SK-N-SH (cell line): ENCODE results near the gene UCK2. TPM values are rescaled to one million over a fixed set of nuclear protein-coding genes. Genes with fewer than 3 reads are reported as not detected.
A peak's percentile ranks its signal among the peaks of the same experiment; 100 is the strongest.

Experiments used
- CTCF ChIA-PET: fragments of 300-600, 350-600 bp; formaldehyde crosslinking; extraction: SDS; loops from one replicate; lab custom pipeline; 2021; lab: Yijun Ruan, JAX
- POLR2A ChIA-PET: fragments of 350-600 bp; sonication (Branson Sonifier 250); formaldehyde crosslinking; extraction: SDS; loops from one replicate; lab custom pipeline; 2020; ENCODE audit warnings: antibody characterized with exemption, inconsistent platforms; lab: Yijun Ruan, JAX
- DNase-seq: peaks from one replicate; pipeline ENCODE4 v3.0.0; 2012
- H2AFZ ChIP-seq: fragments of 200-600 bp; sonication (generic); 2 replicates; pipeline ENCODE4 v1.8.1; 2016; ENCODE audit warnings: antibody characterized with exemption, mild to moderate bottlenecking, low read depth
- H3F3A ChIP-seq: fragments of 200-600 bp; sonication (generic); replicated peaks from 2 replicates; pipeline ENCODE3; 2016; ENCODE audit warnings: antibody characterized with exemption, mild to moderate bottlenecking; ENCODE audit not compliant: insufficient read depth
- H3K27ac ChIP-seq, 2 experiments: fragments of 200-500 bp in 1 of 2; fragments of 200-600 bp in 1 of 2; sonication (Bioruptor generic) in 1 of 2; sonication (generic), shearing (Covaris generic) in 1 of 2; 2 replicates each; pipeline versions ENCODE4 v1.5.1 to v1.6.1; 2014 to 2016; ENCODE audit warnings: low read depth in 2 of 2, inconsistent platforms in 1 of 2, low read length in 1 of 2, mild to moderate bottlenecking in 1 of 2, mixed read lengths in 1 of 2
- H3K27me3 ChIP-seq: fragments of 200-600 bp; sonication (generic), shearing (Covaris generic); 2 replicates; pipeline ENCODE4 v1.6.1; 2016; ENCODE audit warnings: mixed run types; ENCODE audit not compliant: insufficient read depth
- H3K36me3 ChIP-seq, 2 experiments: fragments of 200-500 bp in 1 of 2; fragments of 200-600 bp in 1 of 2; sonication (Bioruptor generic) in 1 of 2; sonication (generic) in 1 of 2; replicated peaks in 1 of 2; 2 replicates each; pipeline versions ENCODE3 to v1.5.1; 2014 to 2016; ENCODE audit warnings: low read length in 1 of 2, mild to moderate bottlenecking in 1 of 2; ENCODE audit not compliant: insufficient read depth in 2 of 2, control insufficient read depth in 1 of 2
- H3K4me1 ChIP-seq, 2 experiments: fragments of 200-500 bp in 1 of 2; fragments of 200-600 bp in 1 of 2; sonication (Bioruptor generic) in 1 of 2; sonication (generic), shearing (Covaris generic) in 1 of 2; 2 replicates each; pipeline versions ENCODE4 v1.5.1 to v1.6.1; 2014 to 2016; ENCODE audit warnings: low read depth in 1 of 2, low read length in 1 of 2, mixed run types in 1 of 2; ENCODE audit not compliant: insufficient read depth in 2 of 2, control insufficient read depth in 1 of 2
- H3K4me2 ChIP-seq: fragments of 200-600 bp; sonication (generic), shearing (Covaris generic); 2 replicates; pipeline ENCODE4 v1.6.1; 2017; ENCODE audit warnings: mixed run types
- H3K4me3 ChIP-seq, 2 experiments: fragments of 200-500 bp in 1 of 2; fragments of 200-600 bp in 1 of 2; sonication (Bioruptor generic) in 1 of 2; sonication (generic), shearing (Covaris generic) in 1 of 2; 2 replicates each; pipeline versions ENCODE4 v1.5.1 to v1.8.1; 2014 to 2016; ENCODE audit warnings: low read depth in 2 of 2, inconsistent platforms in 1 of 2, low read length in 1 of 2, mild to moderate bottlenecking in 1 of 2, mixed read lengths in 1 of 2, moderate library complexity in 1 of 2
- H3K79me2 ChIP-seq: fragments of 200-600 bp; sonication (generic); 2 replicates; pipeline ENCODE4 v1.8.1; 2017; ENCODE audit warnings: mild to moderate bottlenecking; ENCODE audit not compliant: insufficient read depth
- H3K9ac ChIP-seq: fragments of 200-600 bp; sonication (generic); 2 replicates; pipeline ENCODE4 v1.6.1; 2017; ENCODE audit warnings: mixed run types
- H3K9me2 ChIP-seq: fragments of 200-600 bp; sonication (generic); 2 replicates; pipeline ENCODE4 v1.6.1; 2017; ENCODE audit warnings: mixed run types
- H3K9me3 ChIP-seq: fragments of 200-600 bp; sonication (generic); 2 replicates; pipeline ENCODE4 v1.6.1; 2017; ENCODE audit warnings: mixed run types, mild to moderate bottlenecking, moderate library complexity
- H4K20me1 ChIP-seq: fragments of 200-600 bp; sonication (generic); 2 replicates; pipeline ENCODE4 v1.6.1; 2017; ENCODE audit warnings: mild to moderate bottlenecking, mixed run types; ENCODE audit not compliant: insufficient read depth
- CHD2 ChIP-seq: fragments of 150-350 bp; IDR thresholded peaks from 2 replicates; pipeline ENCODE4 v1.6.1; 2018; ENCODE audit warnings: low read length; ENCODE audit not compliant: partially characterized antibody
- ELF1 ChIP-seq: IDR thresholded peaks from 2 replicates; pipeline ENCODE4 v1.4.0; 2012
- EP300 ChIP-seq, 2 experiments: IDR thresholded peaks; 2 replicates each; pipeline versions ENCODE4 v1.4.0 to v1.6.1; 2012; ENCODE audit warnings: borderline replicate concordance in 1 of 2, low read depth in 1 of 2, low read length in 1 of 2
- EZH2phosphoT487 ChIP-seq: fragments of 200-600 bp; sonication (generic); IDR thresholded peaks from 2 replicates; pipeline ENCODE4 v1.6.1; 2017; ENCODE audit warnings: low read depth, mixed run types, mild to moderate bottlenecking, antibody characterized with exemption, moderate library complexity, borderline replicate concordance
- FOSL2 ChIP-seq: IDR thresholded peaks from 2 replicates; pipeline ENCODE4 v1.4.0; 2012; ENCODE audit warnings: low read depth, mild to moderate bottlenecking, moderate library complexity, borderline replicate concordance
- FOXJ3 ChIP-seq: sonication (generic); formaldehyde crosslinking; IDR thresholded peaks from 2 replicates; pipeline ENCODE4 v1.5.1; 2020; ENCODE audit warnings: mild to moderate bottlenecking, missing genetic modification reagents
- FOXM1 ChIP-seq: IDR thresholded peaks from 2 replicates; pipeline ENCODE4 v1.4.0; 2012; ENCODE audit warnings: low read depth, mild to moderate bottlenecking
- GATA2 ChIP-seq: sonication (generic); formaldehyde crosslinking; IDR thresholded peaks from 2 replicates; pipeline ENCODE4 v1.5.0; 2020; ENCODE audit warnings: mild to moderate bottlenecking, missing genetic modification reagents
- MXI1 ChIP-seq: IDR thresholded peaks from 2 replicates; pipeline ENCODE4 v1.6.1; 2012; ENCODE audit warnings: mild to moderate bottlenecking, low read depth, low read length, improper control_type of control experiment
- NFIC ChIP-seq: IDR thresholded peaks from 2 replicates; pipeline ENCODE4 v1.4.0; 2012; ENCODE audit warnings: borderline replicate concordance
- POLR2AphosphoS5 ChIP-seq: IDR thresholded peaks from 2 replicates; pipeline ENCODE4 v1.6.1; 2012; ENCODE audit warnings: low read depth, low read length
- RXRA ChIP-seq: IDR thresholded peaks from 2 replicates; pipeline ENCODE4 v1.4.0; 2012; ENCODE audit warnings: low read depth, mild to moderate bottlenecking, borderline replicate concordance
- SIN3A ChIP-seq: IDR thresholded peaks from 2 replicates; pipeline ENCODE4 v1.6.1; 2012; ENCODE audit warnings: low read depth, mild to moderate bottlenecking, low read length, moderate library complexity, borderline replicate concordance
- SMC3 ChIP-seq: IDR thresholded peaks from 2 replicates; pipeline ENCODE4 v1.6.1; 2012; ENCODE audit warnings: low read depth, low read length, improper control_type of control experiment
- TCF12 ChIP-seq: IDR thresholded peaks from 2 replicates; pipeline ENCODE4 v1.4.0; 2012
- YY1 ChIP-seq: IDR thresholded peaks from 2 replicates; pipeline ENCODE4 v1.4.0; 2012; ENCODE audit warnings: low read depth, mild to moderate bottlenecking
- WGBS: methylation state at CpG from one replicate; pipeline ENCODE4 v1.1.6; 2017; ENCODE audit warnings: low lambda C conversion rate; 5-methylcytosine and 5-hydroxymethylcytosine counted together
- polyA plus RNA-seq, 3 experiments: library from polyadenylated mRNA; depleted of rRNA; stranded (reverse); fragments of >200 nt; gene quantifications; 2 replicates each; pipeline ENCODE4 v1.2.3, GENCODE V29; 2012
- TF ChIP-seq, protein P1 (sequence below): IDR thresholded peaks from 2 replicates; pipeline ENCODE4; 2012
- TF ChIP-seq, protein P2 (sequence below): fragments of 200-600 bp; sonication (generic); IDR thresholded peaks from 2 replicates; pipeline ENCODE4 v1.6.1; 2017; ENCODE audit warnings: antibody characterized with exemption, mild to moderate bottlenecking, moderate library complexity
- TF ChIP-seq, protein P3 (sequence below): IDR thresholded peaks from 2 replicates; pipeline ENCODE4 v1.4.0; 2012; ENCODE audit warnings: low read depth, borderline replicate concordance
- TF ChIP-seq, protein P4 (sequence below): IDR thresholded peaks from 2 replicates; pipeline ENCODE4 v1.4.0; 2012; ENCODE audit warnings: low read depth
- TF ChIP-seq, protein P5 (sequence below): fragments of 150-350 bp; IDR thresholded peaks from 2 replicates; pipeline ENCODE4 v1.6.1; 2017; ENCODE audit warnings: antibody characterized with exemption, low read length, low read depth, borderline replicate concordance

The UCK2 gene
- polyA plus RNA-seq, 1 of the 3 experiments (the other 2 are of a cell fraction): 53.7 TPM

DNA sequence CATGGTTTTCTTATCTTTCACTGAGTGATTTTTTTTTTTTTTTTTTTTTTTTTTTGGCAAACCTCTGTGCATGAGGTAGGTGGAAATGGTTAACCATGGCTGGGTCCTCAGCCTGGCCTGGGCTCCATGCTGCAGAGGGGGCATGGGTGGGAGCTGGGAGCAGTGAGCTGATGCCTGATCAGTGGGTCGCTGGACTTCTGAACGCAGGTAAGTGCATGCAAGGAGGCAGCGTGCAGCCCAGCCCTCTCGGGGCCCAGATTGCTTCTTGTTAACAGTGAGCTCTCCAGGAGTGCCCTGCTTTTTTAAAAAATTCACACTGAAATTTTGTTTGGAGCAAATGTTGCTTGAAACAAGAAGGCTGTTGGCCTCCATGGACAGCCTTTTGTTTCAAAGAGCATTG lies 75.2 kb downstream of the UCK2 start:
- DNase-seq: no peak
- 100% methylated on average over 4 of the region's 4 CpGs for WGBS
- no peaks in the 10 kb centered on the region for H3K9me3 ChIP-seq
- TF ChIP-seq POLR2AphosphoS5 (no peak), GATA2 (no peak), NFIC (no peak), CHD2 (no peak)
- TF ChIP-seq, protein P1, sequence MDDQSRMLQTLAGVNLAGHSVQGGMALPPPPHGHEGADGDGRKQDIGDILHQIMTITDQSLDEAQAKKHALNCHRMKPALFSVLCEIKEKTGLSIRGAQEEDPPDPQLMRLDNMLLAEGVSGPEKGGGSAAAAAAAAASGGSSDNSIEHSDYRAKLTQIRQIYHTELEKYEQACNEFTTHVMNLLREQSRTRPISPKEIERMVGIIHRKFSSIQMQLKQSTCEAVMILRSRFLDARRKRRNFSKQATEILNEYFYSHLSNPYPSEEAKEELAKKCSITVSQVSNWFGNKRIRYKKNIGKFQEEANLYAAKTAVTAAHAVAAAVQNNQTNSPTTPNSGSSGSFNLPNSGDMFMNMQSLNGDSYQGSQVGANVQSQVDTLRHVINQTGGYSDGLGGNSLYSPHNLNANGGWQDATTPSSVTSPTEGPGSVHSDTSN: no peak
- TF ChIP-seq, protein P2, sequence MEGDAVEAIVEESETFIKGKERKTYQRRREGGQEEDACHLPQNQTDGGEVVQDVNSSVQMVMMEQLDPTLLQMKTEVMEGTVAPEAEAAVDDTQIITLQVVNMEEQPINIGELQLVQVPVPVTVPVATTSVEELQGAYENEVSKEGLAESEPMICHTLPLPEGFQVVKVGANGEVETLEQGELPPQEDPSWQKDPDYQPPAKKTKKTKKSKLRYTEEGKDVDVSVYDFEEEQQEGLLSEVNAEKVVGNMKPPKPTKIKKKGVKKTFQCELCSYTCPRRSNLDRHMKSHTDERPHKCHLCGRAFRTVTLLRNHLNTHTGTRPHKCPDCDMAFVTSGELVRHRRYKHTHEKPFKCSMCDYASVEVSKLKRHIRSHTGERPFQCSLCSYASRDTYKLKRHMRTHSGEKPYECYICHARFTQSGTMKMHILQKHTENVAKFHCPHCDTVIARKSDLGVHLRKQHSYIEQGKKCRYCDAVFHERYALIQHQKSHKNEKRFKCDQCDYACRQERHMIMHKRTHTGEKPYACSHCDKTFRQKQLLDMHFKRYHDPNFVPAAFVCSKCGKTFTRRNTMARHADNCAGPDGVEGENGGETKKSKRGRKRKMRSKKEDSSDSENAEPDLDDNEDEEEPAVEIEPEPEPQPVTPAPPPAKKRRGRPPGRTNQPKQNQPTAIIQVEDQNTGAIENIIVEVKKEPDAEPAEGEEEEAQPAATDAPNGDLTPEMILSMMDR: no peak
- ChIA-PET POLR2A (interaction anchor here (1.1 kb wide), 1 partner anchor 133 kb away, joined by 4 read pairs; the partner anchor contains the start of gene TMCO1), CTCF (interaction anchor here (1.3 to 4.9 kb wide), 2 partner anchors 11 to 12 kb away, joined by 3 to 27 read pairs; no protein-coding TSS in a partner anchor)
- no peaks in the 10 kb centered on the region for H4K20me1 ChIP-seq
- H3K79me2 ChIP-seq: 0 out of 2 replicates have a peak, but pooled peaks cover 11% of the 10 kb centered on the region
- no peak overlapping the region for H3K4me3 ChIP-seq
- H3K9ac ChIP-seq: no peak overlapping the region
- no peak overlapping the region for H2AFZ ChIP-seq
- H3K9me2 ChIP-seq: no peaks in the 10 kb centered on the region
- no peaks in the 10 kb centered on the region for H3K27me3 ChIP-seq
- peaks cover 25% of the 10 kb centered on the region for H3F3A ChIP-seq
- no peak overlapping the region for H3K27ac ChIP-seq
- peaks cover 29 to 32% of the 10 kb centered on the region in 2 experiments; a peak in 3 of 4 replicates for H3K4me1 ChIP-seq
- no peak overlapping the region for H3K4me2 ChIP-seq
- peaks cover 2 to 24% of the 10 kb centered on the region in 2 experiments for H3K36me3 ChIP-seq

DNA sequence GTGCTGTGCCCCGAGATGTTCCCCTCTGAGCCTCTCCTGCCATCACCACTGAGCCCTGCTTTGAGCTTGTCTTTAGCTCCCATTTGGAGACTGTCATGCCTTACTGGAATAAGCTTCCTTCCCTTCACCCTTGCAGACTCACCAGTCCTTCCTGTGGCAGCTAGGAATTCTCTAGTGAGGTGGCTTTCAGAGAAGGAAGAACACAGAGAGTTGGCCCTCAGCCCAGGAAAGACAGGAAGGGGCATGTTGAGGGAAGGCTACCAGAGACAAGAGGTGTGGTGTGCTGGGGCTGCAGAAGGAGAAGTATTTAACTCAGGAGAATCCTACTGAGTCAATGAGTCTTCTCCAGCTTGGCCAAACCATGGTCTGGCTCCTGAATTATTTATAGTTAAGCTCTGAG lies 76.3 kb downstream of the UCK2 start:
- peaks cover 5 to 35% of the 10 kb centered on the region in 2 experiments for H3K36me3 ChIP-seq
- 0 out of 2 replicates have a peak, but pooled peaks cover 11% of the 10 kb centered on the region for H3K79me2 ChIP-seq
- CTCF ChIA-PET: interaction anchor here (1.3 to 4.9 kb wide), 5 partner anchors 9 to 529 kb away, joined by 3 to 27 read pairs (median 3); no protein-coding TSS in a partner anchor
- 83% methylated on average over 1 of the region's 1 CpG for WGBS
- H3K9me2 ChIP-seq: no peaks in the 10 kb centered on the region
- peaks cover 18 to 25% of the 10 kb centered on the region in 2 experiments; a peak in 3 of 4 replicates for H3K4me1 ChIP-seq
- no peak overlapping the region for H2AFZ ChIP-seq
- no peak overlapping the region for H3K9ac ChIP-seq
- no peak for DNase-seq
- H4K20me1 ChIP-seq: no peaks in the 10 kb centered on the region
- POLR2A ChIA-PET: interaction anchor here (1.1 kb wide), 1 partner anchor 134 kb away, joined by 4 read pairs; the partner anchor contains the start of gene TMCO1
- no peaks in the 10 kb centered on the region for H3K27me3 ChIP-seq
- H3F3A ChIP-seq: peaks cover 20% of the 10 kb centered on the region
- no peak overlapping the region for H3K4me3 ChIP-seq
- H3K9me3 ChIP-seq: no peaks in the 10 kb centered on the region
- H3K27ac ChIP-seq: peak overlapping the region; percentile 32 to 68
- H3K4me2 ChIP-seq: peak overlapping the region; percentile 37; the same call in 1 of the 2 replicates
- no peak for TF ChIP-seq ELF1
- TF ChIP-seq GATA2: no peak
- TF ChIP-seq, protein P3, sequence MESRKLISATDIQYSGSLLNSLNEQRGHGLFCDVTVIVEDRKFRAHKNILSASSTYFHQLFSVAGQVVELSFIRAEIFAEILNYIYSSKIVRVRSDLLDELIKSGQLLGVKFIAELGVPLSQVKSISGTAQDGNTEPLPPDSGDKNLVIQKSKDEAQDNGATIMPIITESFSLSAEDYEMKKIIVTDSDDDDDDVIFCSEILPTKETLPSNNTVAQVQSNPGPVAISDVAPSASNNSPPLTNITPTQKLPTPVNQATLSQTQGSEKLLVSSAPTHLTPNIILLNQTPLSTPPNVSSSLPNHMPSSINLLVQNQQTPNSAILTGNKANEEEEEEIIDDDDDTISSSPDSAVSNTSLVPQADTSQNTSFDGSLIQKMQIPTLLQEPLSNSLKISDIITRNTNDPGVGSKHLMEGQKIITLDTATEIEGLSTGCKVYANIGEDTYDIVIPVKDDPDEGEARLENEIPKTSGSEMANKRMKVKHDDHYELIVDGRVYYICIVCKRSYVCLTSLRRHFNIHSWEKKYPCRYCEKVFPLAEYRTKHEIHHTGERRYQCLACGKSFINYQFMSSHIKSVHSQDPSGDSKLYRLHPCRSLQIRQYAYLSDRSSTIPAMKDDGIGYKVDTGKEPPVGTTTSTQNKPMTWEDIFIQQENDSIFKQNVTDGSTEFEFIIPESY: no peak
- TF ChIP-seq EZH2phosphoT487: no peak
- no peak for TF ChIP-seq EP300 (IDR thresholded peaks at IDR 0.05; ENCODE audit: borderline replicate concordance in 1 of 2, low read depth in 1 of 2, low read length in 1 of 2)
- no peak for TF ChIP-seq FOXM1
- TF ChIP-seq YY1: no peak
- peak; percentile 65 for TF ChIP-seq NFIC
- TF ChIP-seq SMC3: no peak
- 0 out of 2 replicates have a peak, but pooled peaks have one; percentile 32 for TF ChIP-seq SIN3A
- TF ChIP-seq MXI1: no peak
- TF ChIP-seq, protein P4, sequence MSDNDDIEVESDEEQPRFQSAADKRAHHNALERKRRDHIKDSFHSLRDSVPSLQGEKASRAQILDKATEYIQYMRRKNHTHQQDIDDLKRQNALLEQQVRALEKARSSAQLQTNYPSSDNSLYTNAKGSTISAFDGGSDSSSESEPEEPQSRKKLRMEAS: 0 out of 2 replicates have a peak, but pooled peaks have one; percentile 41
- TF ChIP-seq, protein P5, sequence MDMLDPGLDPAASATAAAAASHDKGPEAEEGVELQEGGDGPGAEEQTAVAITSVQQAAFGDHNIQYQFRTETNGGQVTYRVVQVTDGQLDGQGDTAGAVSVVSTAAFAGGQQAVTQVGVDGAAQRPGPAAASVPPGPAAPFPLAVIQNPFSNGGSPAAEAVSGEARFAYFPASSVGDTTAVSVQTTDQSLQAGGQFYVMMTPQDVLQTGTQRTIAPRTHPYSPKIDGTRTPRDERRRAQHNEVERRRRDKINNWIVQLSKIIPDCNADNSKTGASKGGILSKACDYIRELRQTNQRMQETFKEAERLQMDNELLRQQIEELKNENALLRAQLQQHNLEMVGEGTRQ: no peak
- TF ChIP-seq TCF12: peak; percentile 36; the same call in 1 of the 2 replicates
- no peak for TF ChIP-seq RXRA
- TF ChIP-seq FOSL2: no peak
- no peak for TF ChIP-seq FOXJ3 (CRISPR knock-in tag)
